HCT116 (cell line): Measurements from ENCODE around the gene NOXA1. TPM values are rescaled to one million over a fixed set of nuclear protein-coding genes. Genes with fewer than 3 reads are reported as not detected.

Experiments
- ATAC-seq: fragments of 200-7000 bp; cut with Tn5 transposase; 2 replicates; pipeline ENCODE4 v1.9.1; 2020; ENCODE audit warnings: mild to moderate bottlenecking, moderate library complexity
- BruUV-seq: library from RNA; stranded (reverse); fragments of 400-500 nt; replicated peaks from 2 replicates; lab custom pipeline; 2021; lab: Mats Ljungman, UMichigan
- CTCF ChIA-PET: fragments of 300-600 bp; sonication (Branson Sonifier 250); formaldehyde crosslinking; loops from one replicate; lab custom pipeline; 2021; ENCODE audit warnings: antibody characterized with exemption; lab: Charles Lee
- POLR2A ChIA-PET: fragments of 300-600, 350-600 bp; sonication (Branson Sonifier 250); formaldehyde crosslinking; loops from one replicate; lab custom pipeline; 2021; ENCODE audit warnings: antibody characterized with exemption; lab: Charles Lee
- RAD21 ChIA-PET, 2 experiments: fragments of 300-600 bp; sonication (Branson Sonifier 250); formaldehyde crosslinking; loops; one replicate each; lab custom pipeline; 2023; ENCODE audit warnings: low total read pairs in 2 of 2; ENCODE audit not compliant: uncharacterized antibody in 2 of 2, unreplicated experiment in 2 of 2, low non-redundant PET in 1 of 2; lab: Charles Lee
- DNase-seq: peaks from one replicate; pipeline ENCODE4 v3.0.0-alpha.2; 2010; ENCODE audit warnings: low read depth, low spot score
- H2AFZ ChIP-seq: fragments of 200-600 bp; shearing (Covaris generic), sonication (generic); 2 replicates; pipeline ENCODE4 v1.6.1; 2017; ENCODE audit warnings: low read depth, mixed run types, mixed read lengths, antibody characterized with exemption, low read length; ENCODE audit not compliant: poor library complexity, severe bottlenecking
- H3K27ac ChIP-seq: 2 replicates; pipeline ENCODE4 v1.5.1; 2012; ENCODE audit warnings: low read depth, low read length
- H3K27me3 ChIP-seq: fragments of 200-600 bp; sonication (generic); 2 replicates; pipeline ENCODE4 v1.6.1; 2016; ENCODE audit warnings: mixed run types, low read length, mixed read lengths; ENCODE audit not compliant: insufficient read depth
- H3K36me3 ChIP-seq, 2 experiments: fragments of 200-500 bp in 1 of 2; fragments of 200-600 bp in 1 of 2; sonication (Bioruptor generic) in 1 of 2; sonication (generic) in 1 of 2; 2 replicates each; pipeline versions ENCODE4 v1.5.1 to v1.6.1; 2014 to 2016; ENCODE audit warnings: low read length in 2 of 2, inconsistent platforms in 1 of 2, mixed read lengths in 1 of 2, mixed run types in 1 of 2; ENCODE audit not compliant: insufficient read depth in 2 of 2, control insufficient read depth in 1 of 2
- H3K4me1 ChIP-seq, 2 experiments: fragments of 200-600 bp in 1 of 2; sonication (generic) in 1 of 2; 2 replicates each; pipeline versions ENCODE4 v1.5.1 to v1.6.1; 2012 to 2017; ENCODE audit warnings: low read length in 2 of 2, inconsistent platforms in 1 of 2, mild to moderate bottlenecking in 1 of 2, mixed read lengths in 1 of 2, mixed run types in 1 of 2, moderate library complexity in 1 of 2; ENCODE audit not compliant: insufficient read depth in 2 of 2, control insufficient read depth in 1 of 2
- H3K4me2 ChIP-seq: fragments of 200-600 bp; sonication (generic); 2 replicates; pipeline ENCODE4 v1.6.1; 2017; ENCODE audit warnings: mixed run types, low read length, mixed read lengths
- H3K4me3 ChIP-seq, 2 experiments: fragments of 200-600 bp in 1 of 2; sonication (generic) in 1 of 2; replicated peaks in 1 of 2; 2 replicates each; pipeline ENCODE4 v1.5.1; 2011 to 2016; ENCODE audit warnings: low read length in 2 of 2, control low read depth in 1 of 2, low read depth in 1 of 2, mild to moderate bottlenecking in 1 of 2, mixed read lengths in 1 of 2, mixed run types in 1 of 2
- H3K79me2 ChIP-seq: fragments of 200-600 bp; sonication (generic); 2 replicates; pipeline ENCODE4 v1.6.1; 2017; ENCODE audit warnings: mild to moderate bottlenecking, mixed run types, low read length, moderate library complexity, mixed read lengths; ENCODE audit not compliant: insufficient read depth
- H3K9ac ChIP-seq: fragments of 200-600 bp; sonication (generic); 2 replicates; pipeline ENCODE4 v1.6.1; 2016; ENCODE audit warnings: low read length, mixed read lengths
- H3K9me2 ChIP-seq: fragments of 200-600 bp; sonication (generic), shearing (Covaris generic); 2 replicates; pipeline ENCODE4 v1.6.1; 2017; ENCODE audit warnings: mixed run types, mild to moderate bottlenecking, moderate library complexity; ENCODE audit not compliant: insufficient read depth
- H3K9me3 ChIP-seq, 2 experiments: fragments of 200-500 bp in 1 of 2; fragments of 200-600 bp in 1 of 2; sonication (Bioruptor generic) in 1 of 2; sonication (generic) in 1 of 2; 2 replicates each; pipeline ENCODE4 v1.6.1; 2014 to 2017; ENCODE audit warnings: low read length in 2 of 2, mixed read lengths in 2 of 2, inconsistent platforms in 1 of 2, low read depth in 1 of 2, mild to moderate bottlenecking in 1 of 2, mixed run types in 1 of 2, moderate library complexity in 1 of 2; ENCODE audit not compliant: control insufficient read depth in 1 of 2, insufficient read depth in 1 of 2
- H4K20me1 ChIP-seq: fragments of 200-600 bp; sonication (generic), shearing (Covaris generic); 2 replicates; pipeline ENCODE4 v1.6.1; 2017; ENCODE audit warnings: mixed run types, mild to moderate bottlenecking, moderate library complexity; ENCODE audit not compliant: insufficient read depth
- ATF3 ChIP-seq: IDR thresholded peaks from 2 replicates; pipeline ENCODE4 v1.6.1; 2012
- CBX3 ChIP-seq: IDR thresholded peaks from 2 replicates; pipeline ENCODE4 v1.6.1; 2012; ENCODE audit warnings: low read depth
- CTCF ChIP-seq, 3 experiments: fragments of 200-600 bp in 1 of 3; sonication (generic) in 1 of 3; IDR thresholded peaks in 2 of 3; conservative IDR thresholded peaks in 1 of 3; 2 replicates each; pipeline ENCODE4 v1.5.1; 2012 to 2017; ENCODE audit warnings: low read depth in 2 of 3, low read length in 2 of 3, antibody characterized with exemption in 1 of 3, borderline replicate concordance in 1 of 3, control low read depth in 1 of 3, mild to moderate bottlenecking in 1 of 3, mixed read lengths in 1 of 3, mixed run types in 1 of 3, moderate library complexity in 1 of 3; ENCODE audit not compliant: insufficient read depth in 1 of 3
- EGR1 ChIP-seq: IDR thresholded peaks from 2 replicates; pipeline ENCODE4 v1.6.1; 2012; ENCODE audit warnings: low read depth
- ELF1 ChIP-seq: IDR thresholded peaks from 2 replicates; pipeline ENCODE4 v1.6.1; 2012; ENCODE audit warnings: low read depth, borderline replicate concordance
- EZH2 ChIP-seq: fragments of 200-600 bp; sonication (generic); IDR thresholded peaks from 2 replicates; pipeline ENCODE4 v1.6.1; 2017; ENCODE audit warnings: antibody characterized with exemption, mixed run types
- FOSL1 ChIP-seq: IDR thresholded peaks from 2 replicates; pipeline ENCODE4 v1.6.1; 2012; ENCODE audit warnings: low read depth
- JUND ChIP-seq: IDR thresholded peaks from 2 replicates; pipeline ENCODE4 v1.6.1; 2012
- POLR2A ChIP-seq: IDR thresholded peaks from 2 replicates; pipeline ENCODE4 v1.7.0; 2011; ENCODE audit warnings: borderline replicate concordance; ENCODE audit not compliant: insufficient read depth, insufficient read length; ENCODE audit errors: extremely low read depth
- POLR2AphosphoS5 ChIP-seq: IDR thresholded peaks from 2 replicates; pipeline ENCODE4 v1.6.1; 2011; ENCODE audit warnings: mild to moderate bottlenecking, low read depth, low read length, moderate library complexity
- RAD21 ChIP-seq: IDR thresholded peaks from 2 replicates; pipeline ENCODE4 v1.6.1; 2012; ENCODE audit warnings: low read depth, mild to moderate bottlenecking
- SIN3A ChIP-seq: IDR thresholded peaks from 2 replicates; pipeline ENCODE4 v1.6.1; 2012; ENCODE audit warnings: low read depth
- SP1 ChIP-seq: IDR thresholded peaks from 2 replicates; pipeline ENCODE4 v1.6.1; 2012; ENCODE audit warnings: low read depth
- SRF ChIP-seq: IDR thresholded peaks from 2 replicates; pipeline ENCODE4 v1.6.1; 2012; ENCODE audit warnings: low read depth
- TCF7L2 ChIP-seq: IDR thresholded peaks from 2 replicates; pipeline ENCODE4 v1.7.0; 2011; ENCODE audit warnings: borderline replicate concordance, inconsistent platforms; ENCODE audit not compliant: insufficient read depth, insufficient read length; ENCODE audit errors: extremely low read depth
- ZFX ChIP-seq: fragments of 450-650 bp; IDR thresholded peaks from 2 replicates; pipeline ENCODE4 v1.6.1; 2017
- ZNF274 ChIP-seq: fragments of 200-500 bp; sonication (Bioruptor generic); IDR thresholded peaks from 2 replicates; pipeline ENCODE4 v1.6.1; 2014; ENCODE audit warnings: mild to moderate bottlenecking, low read depth, low read length, inconsistent platforms
- intact Hi-C: fragments of 100-400 bp; cut with micrococcal nuclease; formaldehyde crosslinking; loops from 2 replicates; pipeline ENCODE4 v1.10.0; 2022
- total RNA-seq: library from RNA; stranded (reverse); gene quantifications from one replicate; pipeline ENCODE4 v1.2.1, GENCODE V29; 2021; ENCODE audit not compliant: unreplicated experiment

Gene NOXA1
- total RNA-seq, 1 experiment from 2014 or later, result 13.2 TPM

- TF ChIP-seq TCF7L2 (no peak), EZH2 (no peak), CTCF (IDR thresholded peaks at IDR 0.05 in 2 of 3, conservative IDR thresholded peaks at IDR 0.05 in 1 of 3; ENCODE audit: borderline replicate concordance in 1 of 3, insufficient read depth in 1 of 3, low read depth in 2 of 3, low read length in 2 of 3) (no peak), ZNF274 (no peak)
Measured at GRCh38 chr9:137394866-137395665, 28.1 kb upstream of the NOXA1 start (continued).

- peaks cover 0 to 8% of the 10 kb centered on the region in 2 experiments; a peak in 2 of 4 replicates for H3K4me1 ChIP-seq
- no peaks in the 10 kb centered on the region for H3K79me2 ChIP-seq
- no TSS peak for BruUV-seq
- no peak overlapping the region for H2AFZ ChIP-seq
- no peaks in the 10 kb centered on the region for H3K27me3 ChIP-seq
- no peak overlapping the region for H3K4me2 ChIP-seq
- DNase-seq, result no peak
- H3K9me2 ChIP-seq, result no peaks in the 10 kb centered on the region
- no peak overlapping the region for H3K4me3 ChIP-seq
- ChIA-PET CTCF (no interaction called here), POLR2A (no interaction called here), RAD21 (no interaction called here)
- ATAC-seq, result no peak
- no peaks in the 10 kb centered on the region for H3K36me3 ChIP-seq
- H3K9me3 ChIP-seq, result no peaks in the 10 kb centered on the region
- H4K20me1 ChIP-seq, result no peaks in the 10 kb centered on the region
- no peak overlapping the region for H3K27ac ChIP-seq
- intact Hi-C loops, result no loop called here
- H3K9ac ChIP-seq, result no peak overlapping the region
- TF ChIP-seq POLR2A, result no peak
- TF ChIP-seq POLR2AphosphoS5, result no peak
- no peak for TF ChIP-seq RAD21
- no peak for TF ChIP-seq CTCF (IDR thresholded peaks at IDR 0.05 in 2 of 3, conservative IDR thresholded peaks at IDR 0.05 in 1 of 3; ENCODE audit: borderline replicate concordance in 1 of 3, insufficient read depth in 1 of 3, low read depth in 2 of 3, low read length in 2 of 3)
- TF ChIP-seq SRF, result no peak
- no peak for TF ChIP-seq CBX3
- TF ChIP-seq SP1, result no peak
- no peak for TF ChIP-seq FOSL1
- TF ChIP-seq ATF3, result no peak
- no peak for TF ChIP-seq JUND
- no peak for TF ChIP-seq SIN3A
- TF ChIP-seq ELF1, result no peak
- TF ChIP-seq EGR1, result no peak
- TF ChIP-seq EZH2, result no peak
- TF ChIP-seq ZFX, result no peak
Measured at GRCh38 chr9:137395666-137396010, 27.6 kb upstream of the NOXA1 start.
